PFSK-1 (cell line): ENCODE results near the gene NYAP1. TPM values are rescaled to one million over a fixed set of nuclear protein-coding genes. Genes with fewer than 3 reads are reported as not detected.

ENCODE experiments used
- FOXP2 ChIP-seq: optimal IDR thresholded peaks from 2 replicates; pipeline ENCODE3; 2011; ENCODE audit warnings: borderline replicate concordance, control low read depth, inconsistent platforms; ENCODE audit not compliant: insufficient read depth; ENCODE audit errors: extremely low read length, extremely low read depth
- POLR2AphosphoS5 ChIP-seq: IDR thresholded peaks from 2 replicates; pipeline ENCODE4 v1.6.1; 2012; ENCODE audit warnings: low read depth, mild to moderate bottlenecking, control low read depth, low read length, moderate library complexity
- SIN3A ChIP-seq: IDR thresholded peaks from 2 replicates; pipeline ENCODE4 v1.6.1; 2012; ENCODE audit warnings: mild to moderate bottlenecking, low read length, moderate library complexity, borderline replicate concordance; ENCODE audit not compliant: insufficient read depth
- TAF1 ChIP-seq: IDR thresholded peaks from 2 replicates; pipeline ENCODE4 v1.6.1; 2012; ENCODE audit warnings: low read length, control low read depth, borderline replicate concordance; ENCODE audit not compliant: insufficient read depth
- polyA plus RNA-seq: library from polyadenylated mRNA; unstranded; fragments of >200 nt; gene quantifications from one replicate; pipeline ENCODE4 v1.2.1, GENCODE V29; 2012; ENCODE audit warnings: low read depth, missing spikeins; ENCODE audit not compliant: insufficient read length
- TF ChIP-seq, protein P1 (sequence below), 2 experiments: IDR thresholded peaks; 2 replicates each; pipeline versions ENCODE4 v1.6.1 to v1.8.0; 2011 to 2012; ENCODE audit warnings: low read depth in 2 of 2, low read length in 2 of 2, control low read depth in 1 of 2, inconsistent platforms in 1 of 2, mild to moderate bottlenecking in 1 of 2, moderate library complexity in 1 of 2; ENCODE audit not compliant: insufficient read depth in 1 of 2

Gene NYAP1
- polyA plus RNA-seq: 31.4 TPM

DNA sequence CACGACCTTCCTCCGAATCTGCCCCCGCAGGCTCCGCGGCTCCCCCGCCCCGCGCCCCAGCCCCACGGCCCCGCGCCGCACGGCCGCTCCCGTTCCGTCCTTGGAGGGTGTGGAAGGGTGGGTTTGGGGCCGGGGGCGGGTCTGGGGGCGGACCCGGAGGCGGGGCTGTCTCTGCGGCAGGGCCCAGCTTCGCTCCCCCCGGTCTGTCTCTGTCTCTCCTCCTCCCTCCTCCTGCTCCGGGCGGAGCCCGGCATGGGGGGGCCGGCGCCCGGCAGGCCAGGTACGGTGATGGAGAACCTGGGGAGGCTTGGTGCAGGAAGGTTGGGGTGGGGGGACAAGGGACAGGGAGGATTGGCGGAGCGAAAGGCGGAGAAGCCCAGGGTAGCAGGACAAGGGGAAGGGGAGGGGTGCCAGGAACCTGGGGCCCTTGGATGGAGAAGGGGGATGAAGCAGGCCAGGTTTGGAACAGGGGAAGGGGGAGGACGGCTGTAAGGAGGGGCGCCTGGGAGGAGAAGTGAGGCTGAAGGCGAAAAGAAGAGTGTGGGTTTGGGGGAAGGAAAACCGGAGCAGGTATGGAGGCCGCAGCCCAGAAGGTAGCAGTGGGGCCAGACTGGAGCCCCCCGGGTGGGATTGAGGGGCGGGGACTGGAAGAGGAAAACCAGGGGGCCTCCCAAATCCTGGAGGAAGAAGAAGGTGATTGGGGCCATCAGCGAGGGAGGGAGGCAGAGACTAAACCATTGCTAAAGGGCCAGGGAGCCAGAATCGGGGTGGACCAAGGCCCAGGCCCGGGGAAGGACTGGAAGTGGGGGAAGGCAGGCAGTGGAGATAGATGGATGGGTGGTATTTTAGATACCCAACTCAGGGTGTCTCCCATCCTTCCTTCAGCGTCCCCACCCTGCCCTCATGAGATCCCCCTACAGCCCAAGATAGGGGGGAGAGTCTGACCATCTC, at the start of gene NYAP1:
NYAP1 (plus strand) TSS at position 206 of the 951 bp plus-strand sequence. CDS start 1,385 bp downstream, outside the sequence.
- TF ChIP-seq, protein P1, sequence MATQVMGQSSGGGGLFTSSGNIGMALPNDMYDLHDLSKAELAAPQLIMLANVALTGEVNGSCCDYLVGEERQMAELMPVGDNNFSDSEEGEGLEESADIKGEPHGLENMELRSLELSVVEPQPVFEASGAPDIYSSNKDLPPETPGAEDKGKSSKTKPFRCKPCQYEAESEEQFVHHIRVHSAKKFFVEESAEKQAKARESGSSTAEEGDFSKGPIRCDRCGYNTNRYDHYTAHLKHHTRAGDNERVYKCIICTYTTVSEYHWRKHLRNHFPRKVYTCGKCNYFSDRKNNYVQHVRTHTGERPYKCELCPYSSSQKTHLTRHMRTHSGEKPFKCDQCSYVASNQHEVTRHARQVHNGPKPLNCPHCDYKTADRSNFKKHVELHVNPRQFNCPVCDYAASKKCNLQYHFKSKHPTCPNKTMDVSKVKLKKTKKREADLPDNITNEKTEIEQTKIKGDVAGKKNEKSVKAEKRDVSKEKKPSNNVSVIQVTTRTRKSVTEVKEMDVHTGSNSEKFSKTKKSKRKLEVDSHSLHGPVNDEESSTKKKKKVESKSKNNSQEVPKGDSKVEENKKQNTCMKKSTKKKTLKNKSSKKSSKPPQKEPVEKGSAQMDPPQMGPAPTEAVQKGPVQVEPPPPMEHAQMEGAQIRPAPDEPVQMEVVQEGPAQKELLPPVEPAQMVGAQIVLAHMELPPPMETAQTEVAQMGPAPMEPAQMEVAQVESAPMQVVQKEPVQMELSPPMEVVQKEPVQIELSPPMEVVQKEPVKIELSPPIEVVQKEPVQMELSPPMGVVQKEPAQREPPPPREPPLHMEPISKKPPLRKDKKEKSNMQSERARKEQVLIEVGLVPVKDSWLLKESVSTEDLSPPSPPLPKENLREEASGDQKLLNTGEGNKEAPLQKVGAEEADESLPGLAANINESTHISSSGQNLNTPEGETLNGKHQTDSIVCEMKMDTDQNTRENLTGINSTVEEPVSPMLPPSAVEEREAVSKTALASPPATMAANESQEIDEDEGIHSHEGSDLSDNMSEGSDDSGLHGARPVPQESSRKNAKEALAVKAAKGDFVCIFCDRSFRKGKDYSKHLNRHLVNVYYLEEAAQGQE (IDR thresholded peaks at IDR 0.05; ENCODE audit: insufficient read depth in 1 of 2, low read depth in 2 of 2, low read length in 2 of 2): no peak
- TF ChIP-seq FOXP2: no peak
- TF ChIP-seq SIN3A: no peak
- TF ChIP-seq POLR2AphosphoS5: no peak
- TF ChIP-seq TAF1: no peak

DNA sequence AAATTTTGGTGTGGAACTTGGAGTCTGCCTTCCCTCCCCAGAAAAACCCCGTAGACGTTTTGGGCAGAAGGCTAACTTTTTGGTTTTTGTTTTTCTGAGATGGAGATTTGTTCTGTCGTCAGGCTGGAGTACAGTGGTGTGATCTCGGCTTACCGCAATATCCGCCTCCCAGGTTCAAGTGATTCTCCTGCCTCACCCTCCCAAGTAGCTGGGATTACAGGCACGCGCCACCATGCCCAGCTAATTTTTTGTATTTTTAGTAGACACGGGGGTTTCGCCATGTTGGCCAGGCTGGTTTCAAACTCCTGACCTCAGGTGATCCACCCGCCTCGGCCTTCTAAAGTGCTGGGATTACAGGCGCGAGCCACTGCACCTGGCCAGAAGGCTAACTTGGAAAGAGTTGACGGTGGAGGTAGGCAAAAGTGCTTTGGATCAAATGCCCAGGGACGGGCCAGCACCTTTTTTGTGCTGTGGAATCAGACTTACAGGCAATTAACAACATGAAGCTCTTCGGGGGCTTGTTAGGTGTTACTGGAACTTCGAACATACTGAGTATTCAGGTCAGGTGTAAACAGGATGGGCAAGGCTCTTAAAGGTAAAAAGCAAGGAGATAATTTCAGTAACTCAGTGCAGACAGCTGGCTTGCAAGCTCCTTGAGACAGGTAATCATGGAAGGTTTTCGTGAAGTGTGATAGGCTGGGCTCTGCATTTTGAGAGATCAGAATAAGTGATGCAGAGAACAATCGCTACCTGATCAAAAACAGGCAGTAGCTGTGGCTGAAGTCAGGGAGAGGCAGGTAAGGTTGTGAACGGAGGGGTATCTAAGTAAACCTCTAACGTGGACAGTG, 49.2 kb upstream of the NYAP1 start:
- TF ChIP-seq, protein P1 (IDR thresholded peaks at IDR 0.05; ENCODE audit: insufficient read depth in 1 of 2, low read depth in 2 of 2, low read length in 2 of 2): no peak
- no peak for TF ChIP-seq FOXP2
- no peak for TF ChIP-seq TAF1
- no peak; the same call in 1 of the 2 replicates for TF ChIP-seq POLR2AphosphoS5
- TF ChIP-seq SIN3A: no peak

DNA sequence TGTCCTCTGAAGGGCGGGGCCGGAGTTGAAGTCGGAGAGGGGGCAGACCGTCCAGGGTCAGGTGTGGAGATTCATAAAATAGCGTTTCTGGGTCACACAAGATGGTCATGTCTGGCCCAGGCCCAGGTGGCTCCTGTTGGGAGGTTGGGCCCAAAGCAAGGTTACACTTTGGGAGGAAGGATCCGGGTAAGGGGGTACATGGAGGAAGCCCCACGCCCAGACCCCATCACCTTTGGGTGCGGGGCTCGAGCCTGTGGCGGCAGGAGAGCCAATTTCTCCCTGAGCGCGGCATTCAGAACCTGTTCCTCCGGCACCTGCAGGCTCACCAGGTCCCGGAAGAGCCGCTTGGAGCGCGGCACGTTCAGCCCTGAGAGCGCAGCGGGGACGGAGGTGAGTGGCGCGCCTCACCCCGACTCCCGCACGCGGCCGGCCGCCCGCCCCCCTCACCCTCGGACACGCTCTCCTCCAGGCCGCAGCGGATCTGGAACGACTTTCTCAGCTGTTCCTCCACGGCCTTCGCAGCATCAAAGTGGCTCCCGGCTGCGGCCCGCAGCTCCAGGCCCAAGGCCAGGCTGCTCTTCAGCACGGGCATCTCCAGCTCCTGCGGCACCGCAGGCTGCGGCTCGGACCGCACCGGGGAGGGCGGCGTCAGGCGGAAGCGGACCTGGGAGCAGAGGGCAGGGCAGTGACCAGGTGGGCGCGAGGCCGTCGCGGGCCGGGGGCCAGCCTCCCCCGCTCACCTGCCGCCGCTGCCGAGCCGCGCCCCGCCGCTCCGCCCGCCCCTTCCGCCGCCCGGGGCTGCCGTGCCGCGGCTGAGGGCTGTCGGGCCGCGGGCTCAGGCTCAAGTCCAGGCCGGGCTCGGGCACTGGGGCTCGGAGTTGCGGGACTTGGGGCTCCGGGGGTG, 48.1 kb upstream of the NYAP1 start:
- TF ChIP-seq FOXP2 (no peak), POLR2AphosphoS5 (peak; percentile 67; the same call in 1 of the 2 replicates)

DNA sequence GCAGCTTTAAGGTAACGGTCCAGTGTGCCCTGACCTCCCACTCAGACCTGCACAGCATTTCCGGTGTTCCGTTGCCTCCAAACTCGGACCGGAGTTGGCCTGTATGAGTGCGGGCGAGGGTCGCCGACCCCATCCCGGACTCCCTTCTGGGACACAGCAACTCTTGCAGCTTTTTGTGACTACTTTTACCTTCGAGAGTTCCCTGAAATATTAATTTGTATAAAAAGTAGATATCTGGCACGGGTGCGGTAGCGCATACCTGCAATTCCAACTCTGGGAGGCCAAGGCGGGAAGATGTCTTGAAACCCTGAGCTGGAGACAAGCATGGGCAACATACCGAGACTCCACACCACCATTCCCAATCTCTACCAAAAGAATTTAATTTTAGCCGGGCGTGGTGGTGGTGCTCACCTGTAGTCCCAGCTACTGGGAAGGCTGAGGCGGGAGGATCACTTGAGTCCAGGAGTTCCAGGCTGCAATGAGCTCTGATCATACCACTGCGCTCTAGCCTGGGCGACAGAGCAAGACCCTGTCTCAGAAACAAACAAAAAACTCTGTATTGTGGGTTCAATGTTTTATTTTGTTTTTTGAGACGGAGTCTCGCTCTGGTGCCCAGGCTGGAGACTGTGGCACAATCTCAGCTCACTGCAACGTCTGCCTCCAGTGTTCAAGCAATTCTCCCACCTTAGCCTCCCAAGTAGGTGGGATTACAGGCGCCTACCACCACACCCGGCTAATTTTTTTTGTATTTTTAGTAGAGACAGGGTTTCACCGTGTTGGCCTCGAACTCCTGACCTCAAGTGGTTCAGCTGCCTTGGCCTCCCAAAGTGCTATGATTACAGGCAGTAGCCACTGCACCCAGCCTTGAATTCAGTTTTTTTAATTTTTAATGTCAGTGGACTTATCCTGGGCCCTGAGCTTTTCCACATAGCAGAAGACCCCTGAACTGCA, 46.3 kb upstream of the NYAP1 start:
- TF ChIP-seq TAF1 (no peak), SIN3A (no peak), POLR2AphosphoS5 (no peak), FOXP2 (no peak)
- TF ChIP-seq, protein P1 (IDR thresholded peaks at IDR 0.05; ENCODE audit: insufficient read depth in 1 of 2, low read depth in 2 of 2, low read length in 2 of 2): no peak
